ENCODE measurements around the gene RNF223.
A peak's percentile ranks its signal among the peaks of the same experiment; 100 is the strongest.
"Not testable (repeated sequence)": the region's sequence is repeated elsewhere in the genome, so short reads cannot be mapped to it uniquely, and the experiment has no call there.

Gene RNF223

GRCh38 chr1:1080122-1080757 lies 6.1 kb upstream of the RNF223 start:
- H3K4me3 ChIP-seq (ENCODE audit: low read length) = no peak overlapping the region; the same call in 1 of the 2 replicates
- no peaks in the 10 kb centered on the region for H3K9me3 ChIP-seq (ENCODE audit: control insufficient read depth, insufficient read depth, low read length)
- peaks cover 1% of the 10 kb centered on the region; the same call in 1 of the 2 replicates for H3K4me1 ChIP-seq (ENCODE audit: control insufficient read depth, insufficient read depth, low read length)
- WGBS (ENCODE audit: insufficient coverage, insufficient read length) = no CpG with 5 or more reads among the region's 23 CpGs
- no peak overlapping the region for H3K27ac ChIP-seq (ENCODE audit: low read length)
- H3K27me3 ChIP-seq (ENCODE audit: control insufficient read depth, insufficient read depth, low read length) = no peaks in the 10 kb centered on the region
- no peak for DNase-seq (ENCODE audit: low read depth, low spot score)
- no peaks in the 10 kb centered on the region; the same call in 1 of the 2 replicates for H3K36me3 ChIP-seq (ENCODE audit: control insufficient read depth, insufficient read depth, low read length)

- peaks cover 1% of the 10 kb centered on the region; the same call in 1 of the 2 replicates for H3K4me1 ChIP-seq (ENCODE audit: control insufficient read depth, insufficient read depth, low read length)
- no peak for DNase-seq (ENCODE audit: low read depth, low spot score)
- no CpG with 5 or more reads among the region's 38 CpGs for WGBS (ENCODE audit: insufficient coverage, insufficient read length)
- peak overlapping the region; percentile 3; the same call in 1 of the 2 replicates for H3K4me3 ChIP-seq (ENCODE audit: low read length)
- H3K27me3 ChIP-seq (ENCODE audit: control insufficient read depth, insufficient read depth, low read length) = no peaks in the 10 kb centered on the region
- H3K36me3 ChIP-seq (ENCODE audit: control insufficient read depth, insufficient read depth, low read length) = no peaks in the 10 kb centered on the region; the same call in 1 of the 2 replicates
- H3K27ac ChIP-seq (ENCODE audit: low read length) = no peak overlapping the region
- H3K9me3 ChIP-seq (ENCODE audit: control insufficient read depth, insufficient read depth, low read length) = no peaks in the 10 kb centered on the region
Observed at GRCh38 chr1:1079408-1080121, 5.5 kb upstream of the RNF223 start.

DNA sequence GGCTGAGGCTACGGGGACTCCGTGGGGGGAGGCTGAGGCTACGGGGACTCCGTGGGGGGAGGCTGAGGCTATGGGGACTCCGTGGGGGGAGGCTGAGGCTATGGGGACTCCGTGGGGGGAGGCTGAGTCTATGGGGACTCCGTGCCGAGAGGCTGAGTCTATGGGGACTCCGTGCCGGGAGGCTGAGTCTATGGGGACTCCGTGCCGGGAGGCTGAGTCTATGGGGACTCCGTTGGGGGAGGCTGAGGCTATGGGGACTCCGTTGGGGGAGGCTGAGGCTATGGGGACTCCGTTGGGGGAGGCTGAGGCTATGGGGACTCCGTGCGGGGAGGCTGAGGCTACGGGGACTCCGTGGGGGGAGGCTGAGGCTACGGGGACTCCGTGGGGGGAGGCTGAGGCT lies 3.3 kb upstream of the RNF223 start:
- not testable (repeated sequence) for H3K4me1 ChIP-seq (ENCODE audit: control insufficient read depth, insufficient read depth, low read length); H3K4me3 ChIP-seq (ENCODE audit: low read length); H3K27me3 ChIP-seq (ENCODE audit: control insufficient read depth, insufficient read depth, low read length); H3K27ac ChIP-seq (ENCODE audit: low read length); H3K9me3 ChIP-seq (ENCODE audit: control insufficient read depth, insufficient read depth, low read length); H3K36me3 ChIP-seq (ENCODE audit: control insufficient read depth, insufficient read depth, low read length); DNase-seq (ENCODE audit: low read depth, low spot score)
- WGBS (ENCODE audit: insufficient coverage, insufficient read length) = no CpG with 5 or more reads among the region's 21 CpGs

DNA sequence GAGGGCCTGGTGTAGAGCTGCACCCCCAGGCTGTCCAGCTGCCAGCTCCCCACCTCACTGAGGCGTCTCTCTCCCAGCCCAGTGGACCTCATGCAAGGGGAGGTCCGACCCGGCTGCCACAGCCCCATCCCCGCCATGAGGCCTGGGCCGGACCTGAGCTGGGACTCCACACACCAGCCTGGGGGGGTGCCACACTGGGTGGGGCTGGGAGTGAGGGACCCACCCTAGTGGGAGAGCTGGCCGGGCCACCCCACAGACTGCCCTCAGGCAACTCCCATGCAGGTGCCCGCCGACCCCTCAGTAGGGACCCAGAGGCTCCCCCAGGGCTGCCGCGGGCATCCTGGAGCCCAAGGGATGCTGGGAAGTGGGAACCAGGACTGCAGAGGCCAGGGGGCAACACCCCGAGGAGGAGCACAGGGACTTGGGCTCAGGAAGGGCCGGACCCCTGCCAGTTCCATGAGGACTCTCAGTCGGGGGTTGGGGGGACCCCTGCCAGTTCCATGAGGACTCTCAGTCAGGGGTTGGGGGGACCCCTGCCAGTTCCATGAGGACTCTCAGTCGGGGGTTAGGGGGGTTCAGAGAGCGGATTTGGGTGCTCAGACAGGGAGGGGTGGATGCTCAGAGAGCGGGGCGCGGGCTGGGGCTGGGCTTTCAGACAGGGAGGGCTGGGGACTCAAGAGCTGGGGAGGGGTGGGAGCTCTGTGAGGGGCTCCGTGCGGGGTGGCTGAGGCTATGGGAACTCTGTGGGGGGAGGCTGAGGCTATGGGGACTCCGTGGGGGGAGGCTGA lies 1.2 kb upstream of the RNF223 start:
- no peak overlapping the region for H3K27ac ChIP-seq (ENCODE audit: low read length)
- H3K27me3 ChIP-seq (ENCODE audit: control insufficient read depth, insufficient read depth, low read length) = no peaks in the 10 kb centered on the region
- no CpG with 5 or more reads among the region's 21 CpGs for WGBS (ENCODE audit: insufficient coverage, insufficient read length)

GRCh38 chr1:1074631-1075147 lies 583 bp upstream of the RNF223 start:
- Histone ChIP-seq H3K27ac (ENCODE audit: low read length) (no peak overlapping the region), H3K4me3 (ENCODE audit: low read length) (no peak overlapping the region), H3K4me1 (ENCODE audit: control insufficient read depth, insufficient read depth, low read length) (peaks cover 3% of the 10 kb centered on the region; the same call in 1 of the 2 replicates), H3K36me3 (ENCODE audit: control insufficient read depth, insufficient read depth, low read length) (no peaks in the 10 kb centered on the region), H3K9me3 (ENCODE audit: control insufficient read depth, insufficient read depth, low read length) (no peaks in the 10 kb centered on the region), H3K27me3 (ENCODE audit: control insufficient read depth, insufficient read depth, low read length) (peaks cover 3% of the 10 kb centered on the region; the same call in 1 of the 2 replicates)
- no peak for DNase-seq (ENCODE audit: low read depth, low spot score)
- WGBS (ENCODE audit: insufficient coverage, insufficient read length) = no CpG with 5 or more reads among the region's 14 CpGs

More for the DNA sequence above, 1.2 kb upstream of the RNF223 start:
- no peak for DNase-seq (ENCODE audit: low read depth, low spot score)
- Histone ChIP-seq H3K4me3 (ENCODE audit: low read length) (no peak overlapping the region), H3K36me3 (ENCODE audit: control insufficient read depth, insufficient read depth, low read length) (no peaks in the 10 kb centered on the region), H3K9me3 (ENCODE audit: control insufficient read depth, insufficient read depth, low read length) (no peaks in the 10 kb centered on the region), H3K4me1 (ENCODE audit: control insufficient read depth, insufficient read depth, low read length) (0 out of 2 replicates have a peak, but pooled peaks cover 1% of the 10 kb centered on the region)

DNA sequence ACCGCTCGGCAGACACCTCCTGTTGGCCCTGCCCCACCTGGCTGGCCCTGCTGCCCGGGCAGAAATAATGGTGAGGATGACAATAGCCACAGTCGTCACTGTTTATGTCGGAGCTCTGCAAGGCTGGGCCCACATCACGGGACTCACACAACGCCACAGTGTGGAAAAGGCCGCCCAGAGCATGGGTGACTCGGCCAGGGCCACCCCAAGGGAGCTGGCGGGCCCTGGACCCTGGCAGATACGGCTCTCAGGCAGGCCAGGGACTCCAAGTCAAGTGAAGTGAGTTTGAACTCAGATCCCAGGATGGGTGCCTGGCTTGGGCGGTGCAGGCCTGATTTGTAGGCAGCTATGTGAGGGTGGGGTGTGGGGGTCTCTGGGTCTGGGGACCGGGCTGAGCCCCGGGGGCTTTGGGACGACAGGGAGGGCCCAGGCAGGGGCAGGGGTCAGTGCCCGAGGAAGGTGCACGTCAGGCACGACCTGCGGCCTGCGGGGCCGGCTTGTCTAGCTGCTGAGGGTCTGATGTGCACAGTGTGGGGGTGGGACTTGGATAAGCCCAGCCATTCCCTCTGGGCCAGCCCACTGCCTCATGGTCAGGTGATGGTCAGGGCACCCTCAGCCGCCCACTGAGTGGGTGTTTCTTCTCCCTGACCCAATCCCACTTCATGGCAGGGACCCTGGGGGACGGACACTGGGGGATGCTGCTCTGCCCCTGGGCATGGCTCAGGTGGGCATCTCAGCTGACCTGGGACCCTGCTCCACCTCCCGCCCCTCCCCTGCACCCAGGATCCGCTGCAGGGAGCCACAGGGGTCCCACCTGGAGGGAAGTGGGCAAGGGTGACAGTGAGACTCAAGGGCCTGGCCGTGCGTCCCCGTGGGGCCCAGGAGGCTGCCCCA lies 1.0 kb downstream of the RNF223 start:
- Histone ChIP-seq H3K4me1 (ENCODE audit: control insufficient read depth, insufficient read depth, low read length) (peaks cover 3% of the 10 kb centered on the region; the same call in 1 of the 2 replicates), H3K9me3 (ENCODE audit: control insufficient read depth, insufficient read depth, low read length) (no peaks in the 10 kb centered on the region), H3K4me3 (ENCODE audit: low read length) (no peak overlapping the region), H3K27me3 (ENCODE audit: control insufficient read depth, insufficient read depth, low read length) (peaks cover 3% of the 10 kb centered on the region; the same call in 1 of the 2 replicates), H3K27ac (ENCODE audit: low read length) (no peak overlapping the region), H3K36me3 (ENCODE audit: control insufficient read depth, insufficient read depth, low read length) (no peaks in the 10 kb centered on the region)
- WGBS (ENCODE audit: insufficient coverage, insufficient read length) = no CpG with 5 or more reads among the region's 28 CpGs
- DNase-seq (ENCODE audit: low read depth, low spot score) = no peak

DNA sequence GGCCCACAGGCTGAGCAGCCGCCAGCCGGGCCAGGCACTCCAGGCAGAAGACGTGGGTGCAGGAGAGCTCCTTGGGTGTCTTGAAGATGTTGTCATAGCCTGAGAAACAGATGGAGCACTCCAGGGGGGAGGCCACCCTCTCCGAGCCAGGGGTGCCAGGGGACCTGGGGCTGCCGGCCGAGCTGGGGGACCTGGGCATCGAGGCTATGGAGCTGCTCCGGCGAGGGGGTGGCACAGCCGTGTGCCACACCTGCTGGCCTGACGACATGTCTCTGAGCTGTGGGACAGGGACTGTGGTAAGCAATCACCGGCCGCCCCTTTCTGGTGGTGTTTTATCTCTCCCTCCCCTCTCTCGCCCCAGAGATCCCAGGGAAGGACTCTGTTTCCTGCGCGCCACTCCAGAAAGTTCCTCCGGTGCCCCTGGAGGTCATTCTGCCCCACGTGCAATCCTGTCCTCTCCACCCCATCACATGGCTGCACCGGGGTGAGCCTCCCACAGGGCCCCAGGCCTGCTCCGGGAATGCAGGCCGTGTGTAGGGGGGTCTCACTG lies 1.7 kb downstream of the RNF223 start:
- Histone ChIP-seq H3K27ac (ENCODE audit: low read length) (no peak overlapping the region), H3K4me3 (ENCODE audit: low read length) (no peak overlapping the region), H3K4me1 (ENCODE audit: control insufficient read depth, insufficient read depth, low read length) (peaks cover 3% of the 10 kb centered on the region; the same call in 1 of the 2 replicates), H3K27me3 (ENCODE audit: control insufficient read depth, insufficient read depth, low read length) (peaks cover 3% of the 10 kb centered on the region; the same call in 1 of the 2 replicates), H3K36me3 (ENCODE audit: control insufficient read depth, insufficient read depth, low read length) (no peaks in the 10 kb centered on the region), H3K9me3 (ENCODE audit: control insufficient read depth, insufficient read depth, low read length) (no peaks in the 10 kb centered on the region)
- no peak for DNase-seq (ENCODE audit: low read depth, low spot score)
- WGBS (ENCODE audit: insufficient coverage, insufficient read length) = no CpG with 5 or more reads among the region's 21 CpGs

GRCh38 chr1:1071486-1072298 lies 2.4 kb downstream of the RNF223 start:
- no peak overlapping the region for H3K4me3 ChIP-seq (ENCODE audit: low read length)
- no peak overlapping the region for H3K27ac ChIP-seq (ENCODE audit: low read length)
- WGBS (ENCODE audit: insufficient coverage, insufficient read length) = no CpG with 5 or more reads among the region's 56 CpGs
- H3K27me3 ChIP-seq (ENCODE audit: control insufficient read depth, insufficient read depth, low read length) = peaks cover 3% of the 10 kb centered on the region; the same call in 1 of the 2 replicates
- no peaks in the 10 kb centered on the region for H3K9me3 ChIP-seq (ENCODE audit: control insufficient read depth, insufficient read depth, low read length)
- H3K36me3 ChIP-seq (ENCODE audit: control insufficient read depth, insufficient read depth, low read length) = no peaks in the 10 kb centered on the region
- DNase-seq (ENCODE audit: low read depth, low spot score) = no peak
- H3K4me1 ChIP-seq (ENCODE audit: control insufficient read depth, insufficient read depth, low read length) = peaks cover 3% of the 10 kb centered on the region; the same call in 1 of the 2 replicates
